OCI-LY7 (cell line): ENCODE data around the gene MYBPC2. TPM values are rescaled to one million over a fixed set of nuclear protein-coding genes. Genes with fewer than 3 reads are reported as not detected.

Experiments
- BruUV-seq: library from RNA; stranded (reverse); fragments of 400-500 nt; replicated peaks from 2 replicates; lab custom pipeline; 2021; lab: Mats Ljungman, UMichigan
- CTCF ChIA-PET: fragments of 300-600 bp; sonication (Branson Sonifier 250); formaldehyde crosslinking; loops from one replicate; lab custom pipeline; 2022; ENCODE audit warnings: antibody characterized with exemption; ENCODE audit not compliant: unreplicated experiment; lab: Charles Lee
- POLR2A ChIA-PET: fragments of 300-600 bp; sonication (Branson Sonifier 250); formaldehyde crosslinking; loops from one replicate; lab custom pipeline; 2022; ENCODE audit warnings: antibody characterized with exemption; lab: Charles Lee
- DNase-seq: peaks from one replicate; pipeline ENCODE4 v3.0.0-alpha.2; 2015; ENCODE audit warnings: low spot score
- H2AFZ ChIP-seq: fragments of 200-600 bp; sonication (generic), shearing (Covaris generic); 2 replicates; pipeline ENCODE4 v1.6.1; 2014; ENCODE audit warnings: mild to moderate bottlenecking, antibody characterized with exemption, low read length, moderate library complexity
- H3K27ac ChIP-seq: fragments of 200-600 bp; sonication (generic); 2 replicates; pipeline ENCODE4 v1.5.1; 2014; ENCODE audit warnings: mixed run types, low read depth, mild to moderate bottlenecking, moderate library complexity, low read length, inconsistent platforms; ENCODE audit not compliant: poor library complexity, severe bottlenecking
- H3K36me3 ChIP-seq: fragments of 200-600 bp; sonication (generic); 2 replicates; pipeline ENCODE4 v1.6.1; 2014; ENCODE audit warnings: mild to moderate bottlenecking, antibody characterized with exemption, low read length, moderate library complexity, mixed read lengths; ENCODE audit not compliant: insufficient read depth
- H3K4me1 ChIP-seq: fragments of 200-600 bp; sonication (generic); 2 replicates; pipeline ENCODE4 v1.5.1; 2014; ENCODE audit warnings: mild to moderate bottlenecking, low read length; ENCODE audit not compliant: insufficient read depth, poor library complexity, severe bottlenecking
- H3K4me2 ChIP-seq: fragments of 200-600 bp; sonication (generic); 2 replicates; pipeline ENCODE4 v1.6.1; 2014; ENCODE audit warnings: mild to moderate bottlenecking, low read length
- H3K4me3 ChIP-seq: fragments of 200-600 bp; sonication (generic); 2 replicates; pipeline ENCODE4 v1.5.1; 2014; ENCODE audit warnings: mild to moderate bottlenecking, low read depth, low read length; ENCODE audit not compliant: poor library complexity, severe bottlenecking
- H3K79me2 ChIP-seq: fragments of 200-600 bp; sonication (generic); 2 replicates; pipeline ENCODE4 v1.6.1; 2016; ENCODE audit warnings: low read depth, mild to moderate bottlenecking, low read length, moderate library complexity, mixed read lengths; ENCODE audit not compliant: insufficient read depth
- H3K9me2 ChIP-seq: fragments of 200-600 bp; sonication (generic); 2 replicates; pipeline ENCODE4 v1.6.1; 2016; ENCODE audit warnings: mild to moderate bottlenecking, low read length, mixed read lengths; ENCODE audit not compliant: insufficient read depth
- H3K9me3 ChIP-seq: fragments of 200-600 bp; sonication (generic); 2 replicates; pipeline ENCODE4 v1.6.1; 2014; ENCODE audit warnings: mild to moderate bottlenecking, mixed run types, low read length, mixed read lengths
- H4K20me1 ChIP-seq: fragments of 200-600 bp; sonication (generic); 2 replicates; pipeline ENCODE4 v1.6.1; 2014; ENCODE audit warnings: mild to moderate bottlenecking, antibody characterized with exemption, low read length, moderate library complexity, mixed read lengths; ENCODE audit not compliant: insufficient read depth
- EZH2phosphoT487 ChIP-seq: fragments of 200-600 bp; sonication (generic); IDR thresholded peaks from 2 replicates; pipeline ENCODE4 v1.6.1; 2018; ENCODE audit warnings: low read depth, borderline replicate concordance, mild to moderate bottlenecking, mixed run types, antibody characterized with exemption, low read length, moderate library complexity, mixed read lengths
- intact Hi-C: fragments of 100-400 bp; cut with micrococcal nuclease; formaldehyde crosslinking; loops from one replicate; pipeline ENCODE4 v1.10.0; 2022; ENCODE audit not compliant: unreplicated experiment
- total RNA-seq, 2 experiments: library from RNA; depleted of rRNA in 1 of 2; stranded (reverse); fragments of >200 nt in 1 of 2; shearing (Covaris generic) in 1 of 2; gene quantifications; 2 replicates each; pipeline ENCODE4 v1.2.3, GENCODE V29; 2014 to 2022
- TF ChIP-seq, protein P1 (sequence below): fragments of 200-600 bp; sonication (generic); conservative IDR thresholded peaks from 2 replicates; pipeline ENCODE4 v1.5.1; 2014; ENCODE audit warnings: mild to moderate bottlenecking, antibody characterized with exemption, low read length, moderate library complexity, mixed read lengths

The MYBPC2 gene
- total RNA-seq, 2 experiments from 2014 or later, result 15.4 to 28.2 TPM

DNA sequence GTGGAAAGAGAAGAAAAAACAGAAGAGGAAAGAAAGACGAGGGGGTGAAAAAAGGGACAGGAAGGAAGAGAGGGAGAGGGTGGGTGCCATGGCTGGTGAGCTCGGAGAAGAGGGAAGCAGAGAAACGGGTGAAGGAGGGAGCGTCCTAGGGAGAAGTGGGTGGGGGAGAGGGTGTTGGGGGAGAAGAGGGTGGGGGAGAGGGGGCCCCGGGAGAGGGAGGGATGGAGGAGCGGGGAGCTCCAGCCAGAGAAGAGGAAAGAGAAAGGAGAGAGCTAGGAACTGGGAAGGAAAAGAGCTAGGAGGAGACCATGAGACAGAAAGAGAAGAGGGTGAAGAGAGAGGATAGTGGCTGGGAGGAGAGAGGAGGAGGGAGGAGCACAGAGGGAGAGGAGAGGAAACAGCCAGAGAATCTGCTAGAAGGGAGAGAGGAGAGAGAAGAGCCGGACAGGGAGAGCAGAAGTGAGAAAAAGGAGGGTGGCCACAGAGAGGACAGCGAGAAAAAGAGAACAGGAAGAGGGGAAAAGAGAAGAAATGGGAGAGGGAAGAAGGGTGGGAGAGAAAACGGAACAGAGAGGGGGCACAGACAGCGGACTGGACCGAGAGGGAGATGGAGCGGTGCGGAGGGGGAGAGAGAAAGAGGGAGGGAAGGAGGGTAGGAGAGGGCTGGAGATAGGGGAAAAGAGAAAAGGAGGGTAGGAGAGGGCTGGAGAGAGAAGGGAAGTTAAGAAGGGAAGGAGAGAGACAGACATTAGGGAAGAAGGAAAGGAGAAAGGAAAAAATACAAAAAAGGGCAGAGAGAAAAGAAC, 55.9 kb downstream of the MYBPC2 start:
- no peak for TF ChIP-seq EZH2phosphoT487
- TF ChIP-seq, protein P1, sequence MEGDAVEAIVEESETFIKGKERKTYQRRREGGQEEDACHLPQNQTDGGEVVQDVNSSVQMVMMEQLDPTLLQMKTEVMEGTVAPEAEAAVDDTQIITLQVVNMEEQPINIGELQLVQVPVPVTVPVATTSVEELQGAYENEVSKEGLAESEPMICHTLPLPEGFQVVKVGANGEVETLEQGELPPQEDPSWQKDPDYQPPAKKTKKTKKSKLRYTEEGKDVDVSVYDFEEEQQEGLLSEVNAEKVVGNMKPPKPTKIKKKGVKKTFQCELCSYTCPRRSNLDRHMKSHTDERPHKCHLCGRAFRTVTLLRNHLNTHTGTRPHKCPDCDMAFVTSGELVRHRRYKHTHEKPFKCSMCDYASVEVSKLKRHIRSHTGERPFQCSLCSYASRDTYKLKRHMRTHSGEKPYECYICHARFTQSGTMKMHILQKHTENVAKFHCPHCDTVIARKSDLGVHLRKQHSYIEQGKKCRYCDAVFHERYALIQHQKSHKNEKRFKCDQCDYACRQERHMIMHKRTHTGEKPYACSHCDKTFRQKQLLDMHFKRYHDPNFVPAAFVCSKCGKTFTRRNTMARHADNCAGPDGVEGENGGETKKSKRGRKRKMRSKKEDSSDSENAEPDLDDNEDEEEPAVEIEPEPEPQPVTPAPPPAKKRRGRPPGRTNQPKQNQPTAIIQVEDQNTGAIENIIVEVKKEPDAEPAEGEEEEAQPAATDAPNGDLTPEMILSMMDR, result no peak
- ChIA-PET POLR2A (interaction anchor here (0.6 kb wide), 1 partner anchor 208 kb away, joined by 5 read pairs; no protein-coding TSS in a partner anchor), CTCF (no interaction called here)
- no peaks in the 10 kb centered on the region for H3K4me1 ChIP-seq
- no peaks in the 10 kb centered on the region for H3K9me2 ChIP-seq
- H4K20me1 ChIP-seq, result no peaks in the 10 kb centered on the region
- peaks cover 34% of the 10 kb centered on the region for H3K36me3 ChIP-seq
- H3K4me3 ChIP-seq, result no peak overlapping the region
- no TSS peak for BruUV-seq
- H3K9me3 ChIP-seq, result peaks cover 13% of the 10 kb centered on the region
- no peak for DNase-seq
- H3K79me2 ChIP-seq, result no peaks in the 10 kb centered on the region
- no peak overlapping the region for H3K4me2 ChIP-seq
- H3K27ac ChIP-seq, result no peak overlapping the region
- H2AFZ ChIP-seq, result no peak overlapping the region
- intact Hi-C loops, result no loop called here

DNA sequence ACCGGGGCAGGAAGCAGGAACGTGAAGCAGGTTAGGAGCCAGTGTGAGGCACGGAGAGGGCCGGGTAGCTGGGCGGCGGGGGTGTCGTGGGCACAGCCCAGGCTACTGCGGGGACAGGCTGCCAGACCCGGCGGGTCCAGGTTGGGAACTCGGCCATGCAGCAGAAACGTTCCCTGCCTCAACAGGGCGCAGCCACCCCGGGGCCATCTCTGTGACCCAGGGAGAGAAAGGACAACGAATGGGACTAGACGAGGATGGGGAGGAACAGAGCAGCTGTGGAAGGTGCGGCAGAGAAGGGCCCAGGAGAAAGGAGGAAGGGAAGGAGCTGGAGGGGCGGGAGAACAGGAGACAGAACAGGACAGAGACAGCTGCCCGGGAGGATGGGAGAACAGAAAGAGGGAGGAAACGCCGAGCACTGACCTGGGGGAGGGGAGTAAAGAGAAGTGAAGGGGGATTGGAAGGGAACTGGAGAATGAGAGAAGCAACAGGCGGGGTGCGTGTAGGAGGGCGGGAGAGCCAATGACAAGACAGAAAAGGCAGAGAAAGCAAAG, 56.8 kb downstream of the MYBPC2 start:
- ChIA-PET CTCF (no interaction called here), POLR2A (no interaction called here)
- Histone ChIP-seq H3K9me2 (no peaks in the 10 kb centered on the region), H3K4me3 (no peak overlapping the region), H3K4me2 (no peak overlapping the region), H3K9me3 (peaks cover 13% of the 10 kb centered on the region), H2AFZ (no peak overlapping the region), H3K36me3 (peaks cover 25% of the 10 kb centered on the region), H3K27ac (no peak overlapping the region), H3K4me1 (no peaks in the 10 kb centered on the region), H4K20me1 (no peaks in the 10 kb centered on the region), H3K79me2 (no peaks in the 10 kb centered on the region)
- intact Hi-C loops, result no loop called here
- no TSS peak for BruUV-seq
- no peak for TF ChIP-seq EZH2phosphoT487
- TF ChIP-seq, protein P1, result no peak
- DNase-seq, result no peak

DNA sequence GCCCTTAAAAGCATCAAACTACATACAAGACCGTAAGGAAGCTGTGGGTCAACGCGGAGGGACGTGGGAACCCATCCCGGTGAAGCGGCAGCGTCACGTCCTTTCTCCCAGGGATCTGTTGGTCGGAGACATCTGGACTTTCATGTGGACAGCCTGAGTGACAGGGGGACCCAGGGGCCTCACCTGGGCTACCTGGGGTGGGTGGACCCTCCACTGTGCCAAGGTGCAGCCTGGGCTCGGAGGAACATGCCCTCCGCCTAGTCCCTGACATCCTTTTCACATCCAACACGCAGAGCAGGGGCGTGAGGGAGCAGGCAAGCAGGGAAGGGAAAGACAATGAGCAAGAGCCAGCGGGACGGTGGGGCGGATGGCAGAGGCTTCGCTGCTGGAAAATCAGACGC, 57.7 kb downstream of the MYBPC2 start:
- POLR2A ChIA-PET, result no interaction called here
- no peak overlapping the region for H3K4me3 ChIP-seq
- no peak overlapping the region for H3K27ac ChIP-seq
- H3K4me2 ChIP-seq, result no peak overlapping the region
- CTCF ChIA-PET, result no interaction called here
- H3K9me3 ChIP-seq, result peaks cover 13% of the 10 kb centered on the region
- no peaks in the 10 kb centered on the region for H4K20me1 ChIP-seq
- H3K9me2 ChIP-seq, result no peaks in the 10 kb centered on the region
- H2AFZ ChIP-seq, result no peak overlapping the region
- H3K36me3 ChIP-seq, result peaks cover 16% of the 10 kb centered on the region
- DNase-seq, result no peak
- no peak for TF ChIP-seq EZH2phosphoT487
- TF ChIP-seq, protein P1, result no peak
- no peaks in the 10 kb centered on the region for H3K4me1 ChIP-seq
- H3K79me2 ChIP-seq, result no peaks in the 10 kb centered on the region
- intact Hi-C loops, result no loop called here
- BruUV-seq, result no TSS peak
